ENCODE results near the gene ZMIZ2.
"Not testable (repeated sequence)": the region's sequence is repeated elsewhere in the genome, so short reads cannot be mapped to it uniquely, and the experiment has no call there.

Gene ZMIZ2

DNA sequence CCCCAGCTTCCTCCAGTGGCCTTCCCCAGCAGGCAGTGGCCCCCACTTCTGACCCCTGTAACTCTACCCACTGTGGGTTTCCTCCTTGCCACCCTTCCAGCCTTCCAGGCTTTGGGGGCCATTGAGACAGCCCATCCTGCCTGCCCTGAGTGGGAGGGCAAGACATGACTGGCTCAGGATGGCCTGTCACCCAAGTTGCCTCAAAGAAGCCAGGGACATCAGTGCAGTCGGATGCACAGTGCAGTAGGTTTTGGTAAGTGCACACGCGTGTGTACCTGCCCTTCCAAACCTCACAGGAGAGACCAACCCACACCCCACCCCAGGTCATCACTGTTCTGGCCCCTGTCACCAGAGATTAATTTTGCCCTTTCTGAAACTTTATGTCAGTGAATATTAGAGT lies 22.7 kb downstream of the ZMIZ2 start:
- Histone ChIP-seq H3K9me3 (ENCODE audit: insufficient read depth, low read length) (no peaks in the 10 kb centered on the region), H3F3A (ENCODE audit: insufficient read depth) (no peaks in the 10 kb centered on the region), H3K79me2 (ENCODE audit: insufficient read depth, low read length) (no peaks in the 10 kb centered on the region), H3K9me2 (replicated peaks; ENCODE audit: insufficient read depth, low read length) (no peaks in the 10 kb centered on the region), H4K20me1 (ENCODE audit: low read depth, low read length) (no peaks in the 10 kb centered on the region), H3K27ac (ENCODE audit: low read depth, low read length) (no peak overlapping the region), H3K36me3 (ENCODE audit: low read length) (no peaks in the 10 kb centered on the region), H3K4me3 (ENCODE audit: insufficient read depth, low read length, poor library complexity, severe bottlenecking) (no peak overlapping the region), H3K27me3 (ENCODE audit: low read length) (no peaks in the 10 kb centered on the region), H3K4me2 (ENCODE audit: low read depth, low read length, poor library complexity, severe bottlenecking) (no peak overlapping the region), H2AFZ (ENCODE audit: low read depth, low read length, severe bottlenecking) (no peak overlapping the region), H3K9ac (ENCODE audit: low read length) (no peak overlapping the region)
- TF ChIP-seq EZH2phosphoT487 (conservative IDR thresholded peaks at IDR 0.05; ENCODE audit: low read length), result no peak
- TF ChIP-seq, protein P1, sequence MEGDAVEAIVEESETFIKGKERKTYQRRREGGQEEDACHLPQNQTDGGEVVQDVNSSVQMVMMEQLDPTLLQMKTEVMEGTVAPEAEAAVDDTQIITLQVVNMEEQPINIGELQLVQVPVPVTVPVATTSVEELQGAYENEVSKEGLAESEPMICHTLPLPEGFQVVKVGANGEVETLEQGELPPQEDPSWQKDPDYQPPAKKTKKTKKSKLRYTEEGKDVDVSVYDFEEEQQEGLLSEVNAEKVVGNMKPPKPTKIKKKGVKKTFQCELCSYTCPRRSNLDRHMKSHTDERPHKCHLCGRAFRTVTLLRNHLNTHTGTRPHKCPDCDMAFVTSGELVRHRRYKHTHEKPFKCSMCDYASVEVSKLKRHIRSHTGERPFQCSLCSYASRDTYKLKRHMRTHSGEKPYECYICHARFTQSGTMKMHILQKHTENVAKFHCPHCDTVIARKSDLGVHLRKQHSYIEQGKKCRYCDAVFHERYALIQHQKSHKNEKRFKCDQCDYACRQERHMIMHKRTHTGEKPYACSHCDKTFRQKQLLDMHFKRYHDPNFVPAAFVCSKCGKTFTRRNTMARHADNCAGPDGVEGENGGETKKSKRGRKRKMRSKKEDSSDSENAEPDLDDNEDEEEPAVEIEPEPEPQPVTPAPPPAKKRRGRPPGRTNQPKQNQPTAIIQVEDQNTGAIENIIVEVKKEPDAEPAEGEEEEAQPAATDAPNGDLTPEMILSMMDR (IDR thresholded peaks at IDR 0.05; ENCODE audit: insufficient read depth, low read length, poor library complexity, severe bottlenecking), result no peak

DNA sequence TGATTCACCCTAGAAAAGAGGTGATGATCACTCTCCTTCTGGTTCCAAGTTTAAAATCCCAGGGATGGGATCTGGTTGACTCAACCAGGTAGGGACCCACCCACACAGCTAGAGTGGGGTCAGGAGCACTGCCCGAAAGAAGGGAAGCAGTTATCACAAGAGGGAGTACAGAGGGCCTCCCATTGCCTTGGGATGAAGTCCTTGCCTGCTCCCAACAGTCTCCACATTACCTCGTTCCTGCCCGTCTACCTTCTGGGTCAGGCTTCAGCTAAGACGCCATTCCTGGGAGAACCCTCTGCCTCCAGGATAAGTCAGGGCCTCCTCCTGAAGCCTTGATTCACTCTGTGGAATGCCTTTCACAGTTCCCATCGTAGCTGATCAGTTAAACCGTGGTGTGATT lies 23.8 kb downstream of the ZMIZ2 start:
- no peaks in the 10 kb centered on the region for H3K9me3 ChIP-seq (ENCODE audit: insufficient read depth, low read length)
- H4K20me1 ChIP-seq (ENCODE audit: low read depth, low read length), result no peaks in the 10 kb centered on the region
- H2AFZ ChIP-seq (ENCODE audit: low read depth, low read length, severe bottlenecking), result no peak overlapping the region
- no peak overlapping the region for H3K4me2 ChIP-seq (ENCODE audit: low read depth, low read length, poor library complexity, severe bottlenecking)
- H3K9ac ChIP-seq (ENCODE audit: low read length), result no peak overlapping the region
- H3K36me3 ChIP-seq (ENCODE audit: low read length), result no peaks in the 10 kb centered on the region
- no peak overlapping the region for H3K27ac ChIP-seq (ENCODE audit: low read depth, low read length)
- H3K4me3 ChIP-seq (ENCODE audit: insufficient read depth, low read length, poor library complexity, severe bottlenecking), result no peak overlapping the region
- no peaks in the 10 kb centered on the region for H3K27me3 ChIP-seq (ENCODE audit: low read length)
- H3K9me2 ChIP-seq (replicated peaks; ENCODE audit: insufficient read depth, low read length), result no peaks in the 10 kb centered on the region
- TF ChIP-seq EZH2phosphoT487 (conservative IDR thresholded peaks at IDR 0.05; ENCODE audit: low read length), result no peak
- TF ChIP-seq, protein P1 (IDR thresholded peaks at IDR 0.05; ENCODE audit: insufficient read depth, low read length, poor library complexity, severe bottlenecking), result no peak
- H3F3A ChIP-seq (ENCODE audit: insufficient read depth), result no peaks in the 10 kb centered on the region
- no peaks in the 10 kb centered on the region for H3K79me2 ChIP-seq (ENCODE audit: insufficient read depth, low read length)

DNA sequence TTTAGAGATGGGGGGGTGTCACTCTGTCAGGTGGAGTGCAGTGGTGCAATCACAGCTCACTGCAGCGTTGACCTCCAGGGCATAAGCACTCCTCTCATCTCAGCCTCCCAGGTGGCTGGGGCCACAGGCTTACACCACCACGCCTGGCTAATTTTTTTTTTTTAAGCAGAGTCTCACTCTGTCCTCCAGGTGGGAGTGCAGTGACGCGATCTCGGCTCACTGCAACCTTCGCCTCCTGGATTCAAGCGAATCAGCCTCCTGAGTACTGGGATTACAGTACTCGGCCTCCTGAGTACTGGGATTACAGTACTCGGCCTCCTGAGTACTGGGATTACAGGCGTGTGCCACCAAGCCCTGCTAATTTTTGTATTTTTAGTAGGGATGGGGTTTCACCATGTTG lies 24.2 kb downstream of the ZMIZ2 start:
- Histone ChIP-seq H4K20me1 (ENCODE audit: low read depth, low read length) (no peaks in the 10 kb centered on the region), H3K9me2 (replicated peaks; ENCODE audit: insufficient read depth, low read length) (no peaks in the 10 kb centered on the region), H3K36me3 (ENCODE audit: low read length) (no peaks in the 10 kb centered on the region), H3K27ac (ENCODE audit: low read depth, low read length) (no peak overlapping the region), H2AFZ (ENCODE audit: low read depth, low read length, severe bottlenecking) (no peak overlapping the region), H3K4me3 (ENCODE audit: insufficient read depth, low read length, poor library complexity, severe bottlenecking) (no peak overlapping the region), H3F3A (ENCODE audit: insufficient read depth) (no peaks in the 10 kb centered on the region), H3K4me2 (ENCODE audit: low read depth, low read length, poor library complexity, severe bottlenecking) (no peak overlapping the region), H3K9ac (ENCODE audit: low read length) (no peak overlapping the region), H3K9me3 (ENCODE audit: insufficient read depth, low read length) (no peaks in the 10 kb centered on the region), H3K79me2 (ENCODE audit: insufficient read depth, low read length) (no peaks in the 10 kb centered on the region), H3K27me3 (ENCODE audit: low read length) (no peaks in the 10 kb centered on the region)
- TF ChIP-seq, protein P1 (IDR thresholded peaks at IDR 0.05; ENCODE audit: insufficient read depth, low read length, poor library complexity, severe bottlenecking), result no peak
- TF ChIP-seq EZH2phosphoT487 (conservative IDR thresholded peaks at IDR 0.05; ENCODE audit: low read length), result no peak

DNA sequence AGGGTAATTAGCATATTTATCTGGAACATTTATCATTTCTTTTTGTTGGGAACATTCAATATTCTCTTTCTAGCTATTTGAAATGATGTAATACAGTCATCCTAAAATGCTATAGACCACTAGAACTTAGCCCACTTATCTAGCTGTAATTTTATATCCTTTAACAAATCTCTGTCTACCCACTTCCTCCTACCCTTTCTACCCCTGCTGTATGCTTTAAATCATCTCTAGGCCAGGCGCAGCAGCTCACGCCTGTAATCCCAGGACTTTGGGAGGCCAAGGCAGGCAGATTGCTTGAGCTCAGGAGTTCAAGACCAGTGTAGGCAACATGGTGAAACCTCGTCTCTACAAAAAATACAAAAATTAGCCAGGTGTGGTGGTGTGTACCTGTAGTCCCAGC lies 25.8 kb downstream of the ZMIZ2 start:
- H3F3A ChIP-seq (ENCODE audit: insufficient read depth); H3K27me3 ChIP-seq (ENCODE audit: low read length): not testable (repeated sequence)

More for the DNA sequence above, 25.8 kb downstream of the ZMIZ2 start:
- H3K79me2 ChIP-seq (ENCODE audit: insufficient read depth, low read length); H3K36me3 ChIP-seq (ENCODE audit: low read length); H3K4me3 ChIP-seq (ENCODE audit: insufficient read depth, low read length, poor library complexity, severe bottlenecking); H3K27ac ChIP-seq (ENCODE audit: low read depth, low read length); H3K4me2 ChIP-seq (ENCODE audit: low read depth, low read length, poor library complexity, severe bottlenecking); H2AFZ ChIP-seq (ENCODE audit: low read depth, low read length, severe bottlenecking); H3K9me3 ChIP-seq (ENCODE audit: insufficient read depth, low read length); H3K9ac ChIP-seq (ENCODE audit: low read length); H3K9me2 ChIP-seq (replicated peaks; ENCODE audit: insufficient read depth, low read length); H4K20me1 ChIP-seq (ENCODE audit: low read depth, low read length): not testable (repeated sequence)

All from SU-DHL-6 (cell line).